HG03280 (cell line): ENCODE measurements around the gene MYPN.
"Not testable (repeated sequence)": the region's sequence is repeated elsewhere in the genome, so short reads cannot be mapped to it uniquely, and the experiment has no call there.

Source experiments
- ATAC-seq: cut with Tn5 transposase; IDR thresholded peaks from one replicate; pipeline ENCODE4 v1.9.1; 2021; ENCODE audit warnings: mild to moderate bottlenecking, moderate library complexity; ENCODE audit not compliant: unreplicated experiment

Gene MYPN

GRCh38 chr10:68223535-68224165 is 114.4 kb downstream of the MYPN start:
- no peak for ATAC-seq

DNA sequence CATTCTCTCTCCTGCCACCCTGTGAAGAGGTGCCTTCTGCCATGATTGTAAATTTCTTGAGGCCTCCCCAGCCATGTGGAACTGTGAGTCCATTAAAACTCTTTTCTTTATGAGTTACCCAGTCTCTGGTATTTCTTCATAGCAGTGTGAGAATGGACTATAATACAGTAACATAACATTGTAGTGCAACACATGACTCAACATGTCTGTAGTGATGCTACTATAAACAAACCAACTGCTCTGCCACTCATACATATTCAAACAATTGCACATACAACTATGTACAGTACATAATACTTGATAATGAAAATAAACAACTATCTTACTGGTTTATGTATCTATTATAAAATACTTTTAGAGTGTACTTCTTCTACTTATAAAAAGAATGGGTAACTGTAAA is 115.5 kb downstream of the MYPN start:
- no peak for ATAC-seq

GRCh38 chr10:68230268-68230667 is 121.0 kb downstream of the MYPN start:
- no peak for ATAC-seq

DNA sequence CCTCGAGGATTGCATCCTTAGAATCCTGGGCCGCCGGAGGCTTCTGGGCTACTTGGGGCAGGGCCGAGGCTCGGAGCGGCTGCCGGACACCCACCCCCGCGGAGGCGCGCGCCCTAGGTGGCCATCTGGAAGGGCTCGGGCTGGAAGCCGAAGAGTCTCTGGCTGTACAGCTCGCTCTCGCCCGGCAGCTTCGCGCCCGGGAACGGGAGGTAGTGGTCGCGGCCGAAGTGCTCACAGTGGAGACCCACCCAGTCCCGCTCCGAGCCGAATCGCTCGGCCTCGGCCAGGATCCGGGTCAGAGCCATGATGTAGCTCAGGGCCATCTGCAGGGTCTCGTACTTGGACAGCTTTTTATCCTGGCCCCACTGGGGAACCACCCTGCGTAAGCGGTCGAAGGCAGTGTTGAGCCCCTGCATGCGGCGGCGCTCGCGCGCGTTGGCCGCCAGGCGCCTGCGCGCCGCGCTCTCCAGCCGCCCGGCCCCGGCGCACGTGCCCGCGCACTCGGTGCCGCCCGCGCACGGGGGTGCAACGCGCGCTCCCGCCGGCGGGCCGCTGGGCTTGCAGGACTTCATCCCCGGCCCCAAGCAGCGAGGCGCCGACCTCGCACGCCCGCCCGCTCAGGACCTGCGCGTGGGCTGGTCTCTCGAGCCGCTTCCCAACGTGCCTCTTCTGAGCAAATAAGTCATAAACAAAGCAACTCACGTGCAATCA is 122.0 kb downstream of the MYPN start:
- ATAC-seq, result peak; percentile 95

- ATAC-seq, result no peak
Observed at GRCh38 chr10:68231817-68232251, 122.5 kb downstream of the MYPN start, which contains the start of gene ATOH7. TSS of gene ATOH7 (minus strand) at chr10:68232113. CDS start at chr10:68231677, 436 bp downstream.

GRCh38 chr10:68233046-68233445 is 123.8 kb downstream of the MYPN start:
- no peak for ATAC-seq

- no peak for ATAC-seq
Observed at GRCh38 chr10:68235111-68235510, 125.8 kb downstream of the MYPN start.

GRCh38 chr10:68235581-68235980 is 126.3 kb downstream of the MYPN start:
- ATAC-seq, result no peak

DNA sequence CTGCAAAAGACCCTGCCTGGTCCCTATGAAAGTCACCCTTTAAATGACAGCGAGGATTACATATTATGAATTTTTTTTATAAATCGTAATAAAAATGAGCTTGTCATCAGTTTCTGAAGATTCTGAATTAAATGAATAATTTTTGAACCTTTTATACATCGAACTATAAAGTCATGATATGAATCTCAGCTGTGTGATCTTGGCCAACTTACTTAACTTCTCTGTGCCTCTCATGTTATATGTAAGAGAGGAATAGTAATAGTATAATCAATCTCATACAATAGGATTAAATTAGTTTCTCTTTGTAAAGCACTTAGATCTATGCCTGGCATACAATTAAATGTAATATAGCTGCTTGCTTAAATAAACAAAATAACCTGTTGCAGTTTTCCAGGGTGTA is 127.9 kb downstream of the MYPN start:
- no peak for ATAC-seq

- no peak for ATAC-seq
Observed at GRCh38 chr10:68238371-68238770, 129.1 kb downstream of the MYPN start.

GRCh38 chr10:68239069-68239468 is 129.8 kb downstream of the MYPN start:
- ATAC-seq, result no peak

GRCh38 chr10:68239596-68240150 is 130.4 kb downstream of the MYPN start:
- ATAC-seq, result no peak

DNA sequence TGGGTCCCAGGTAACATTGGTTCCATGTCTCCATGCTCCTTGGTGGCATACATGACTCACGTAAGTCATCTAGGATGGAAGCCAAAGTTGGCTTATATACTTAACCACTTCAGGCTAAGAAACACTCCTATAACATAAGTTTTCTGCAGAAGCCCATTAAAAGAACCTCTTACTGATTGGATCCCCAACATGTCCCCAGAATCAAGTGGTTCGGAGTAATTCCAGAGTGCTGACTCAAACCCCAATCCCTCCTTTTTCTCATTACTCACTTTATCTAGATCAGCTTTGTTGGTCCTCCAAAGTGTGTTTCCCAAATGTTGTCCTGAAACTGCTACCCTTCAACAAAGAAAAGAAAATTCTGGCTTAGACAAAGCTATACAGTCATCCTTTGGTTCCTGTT is 132.8 kb downstream of the MYPN start:
- no peak for ATAC-seq

DNA sequence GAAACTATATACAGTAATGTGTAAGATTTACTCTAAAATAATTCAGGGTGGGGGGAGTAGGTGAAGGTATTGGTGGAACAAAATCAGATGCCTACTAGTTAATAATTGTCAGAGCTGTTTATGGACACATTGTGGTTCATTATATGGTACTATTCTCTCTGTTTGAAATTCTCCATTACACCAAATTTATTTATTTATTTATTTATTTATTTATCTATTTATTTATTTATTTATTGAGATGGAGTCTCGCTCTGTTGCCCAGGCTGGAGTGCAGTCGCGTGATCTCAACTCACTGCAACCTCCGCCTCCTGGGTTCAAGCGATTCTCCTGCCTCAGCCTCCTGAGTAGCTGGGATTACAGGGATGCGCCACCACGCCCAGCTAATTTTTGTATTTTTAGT is 137.1 kb downstream of the MYPN start:
- ATAC-seq, result not testable (repeated sequence)

DNA sequence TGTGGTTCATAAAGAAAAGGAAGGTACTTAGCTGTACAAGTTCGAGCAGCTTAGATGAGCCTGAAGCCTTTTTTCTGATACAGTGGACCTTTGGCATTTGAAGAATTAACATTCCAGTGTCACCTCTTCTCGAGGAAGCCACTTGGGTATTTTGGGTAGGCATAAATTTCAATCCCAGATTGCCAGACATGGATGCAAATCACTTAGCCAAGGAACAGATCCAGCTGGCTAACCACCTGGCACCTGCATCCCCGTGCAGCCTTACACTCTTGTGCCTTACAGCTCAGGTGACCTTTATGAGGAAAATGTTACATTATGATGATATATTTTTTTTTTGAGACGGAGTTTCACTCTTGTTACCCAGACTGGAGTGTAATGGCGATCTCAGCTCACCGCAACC is 138.6 kb downstream of the MYPN start:
- no peak for ATAC-seq

DNA sequence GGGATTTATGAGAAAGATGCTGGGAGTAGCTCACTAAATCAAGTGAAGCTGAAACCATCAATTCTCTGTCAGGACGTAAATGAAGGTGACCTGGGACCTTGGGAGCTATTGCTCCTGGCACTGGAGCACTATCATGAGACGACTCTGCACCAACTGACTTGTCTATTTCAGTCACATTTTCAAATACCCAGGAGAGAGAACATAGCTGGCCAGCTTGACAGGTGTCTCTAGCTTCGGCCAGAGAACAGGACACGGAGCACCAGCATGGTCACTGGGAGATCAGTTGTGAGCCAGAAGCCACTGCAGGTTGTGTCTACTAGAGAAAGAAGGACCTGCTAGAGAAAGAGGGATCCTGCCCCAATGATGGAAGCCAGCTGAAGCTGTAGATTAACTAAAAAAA is 140.0 kb downstream of the MYPN start:
- ATAC-seq, result no peak

GRCh38 chr10:68251151-68251550 is 141.9 kb downstream of the MYPN start:
- ATAC-seq, result no peak

GRCh38 chr10:68251625-68252495 is 142.6 kb downstream of the MYPN start:
- peak; percentile 48 for ATAC-seq

DNA sequence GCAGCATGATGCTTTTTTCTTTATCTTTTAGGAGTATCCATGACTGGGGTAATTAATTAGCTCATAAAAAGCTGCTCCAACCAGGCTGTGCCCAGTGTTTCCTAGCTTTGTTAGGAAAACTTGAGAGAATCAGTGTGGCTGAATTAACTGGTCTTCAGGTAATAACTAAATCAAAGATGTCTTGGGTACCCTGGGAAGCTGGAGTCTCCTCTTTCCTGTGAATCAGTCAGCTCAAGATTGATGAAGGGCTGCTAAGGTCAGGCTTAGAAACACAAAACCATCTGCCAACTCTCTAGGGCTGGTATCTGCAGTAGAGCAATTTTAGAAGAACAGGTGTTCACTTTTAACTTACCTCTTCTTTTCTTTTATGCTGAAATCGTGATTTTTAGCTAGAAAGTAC is 144.1 kb downstream of the MYPN start:
- no peak for ATAC-seq

DNA sequence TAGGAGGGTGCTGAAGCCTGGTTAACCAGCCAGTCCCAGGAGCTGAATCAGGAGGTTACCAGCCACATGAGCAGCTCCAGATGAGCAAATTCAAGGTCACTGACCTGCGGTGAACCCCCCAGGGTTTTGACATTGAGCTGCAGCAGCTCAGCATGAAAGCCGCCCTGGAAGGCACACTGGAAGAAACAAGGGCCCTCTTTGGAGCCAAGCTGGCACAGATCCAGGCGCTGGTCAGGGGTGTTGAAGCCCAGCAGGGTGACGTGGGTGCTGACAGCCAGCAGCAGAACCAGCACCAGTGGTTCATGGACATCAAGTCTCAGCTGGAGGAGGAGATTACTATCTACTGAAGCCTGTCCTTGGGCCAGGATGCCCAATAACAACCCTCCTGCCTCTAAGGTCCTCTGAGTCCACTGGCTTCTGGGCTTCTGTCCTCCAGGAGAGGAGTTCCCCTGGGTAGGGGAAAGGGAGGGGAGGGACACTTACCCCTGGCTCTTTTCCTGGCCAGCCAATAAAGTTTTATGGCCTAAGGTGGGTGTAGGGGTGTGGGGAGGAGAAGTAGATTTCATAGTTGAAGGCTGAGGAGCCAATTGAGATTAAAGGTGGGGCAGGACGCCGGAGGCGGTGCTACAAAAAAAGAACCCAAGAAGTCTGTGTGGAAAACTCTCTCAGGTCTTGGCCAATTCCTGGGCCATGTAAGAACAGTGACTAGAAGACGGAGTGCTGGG is 152.0 kb downstream of the MYPN start:
- ATAC-seq, result no peak
